Esophagus squamous epithelium (tissue), 5 donors: ENCODE data around the gene PLA2G3. TPM values are rescaled to one million over a fixed set of nuclear protein-coding genes. Genes with fewer than 3 reads are reported as not detected.
A peak's percentile ranks its signal among the peaks of the same experiment; 100 is the strongest.

Source experiments
- DNase-seq: peaks from one replicate; lab custom pipeline; 2025; lab: John Stamatoyannopoulos, UW
- H3K27ac ChIP-seq, 4 donors: fragments of 200-600 bp; sonication (generic); one replicate each; pipeline ENCODE4 v1.5.1; 2016 to 2019; ENCODE audit warnings: mild to moderate bottlenecking in 1 of 4
- H3K27me3 ChIP-seq, 4 donors: fragments of 200-600 bp; sonication (generic); 1 replicate in 3 of 4; 2 replicates in 1 of 4; pipeline versions ENCODE4 v1.5.1 to v1.6.0; 2017 to 2021; ENCODE audit warnings: antibody characterized with exemption in 1 of 4
- H3K36me3 ChIP-seq, 3 donors: fragments of 200-600 bp; sonication (generic); one replicate each; pipeline ENCODE4 v1.5.1; 2016 to 2019
- H3K4me1 ChIP-seq, 3 donors: fragments of 200-600 bp; sonication (generic); one replicate each; pipeline ENCODE4 v1.5.1; 2017 to 2019
- H3K4me3 ChIP-seq, 4 donors: fragments of 200-600 bp; sonication (generic); 1 replicate in 3 of 4; 2 replicates in 1 of 4; pipeline ENCODE4 v1.5.1; 2016 to 2019; ENCODE audit warnings: mild to moderate bottlenecking in 2 of 4, moderate library complexity in 1 of 4
- H3K9me3 ChIP-seq, 3 donors: fragments of 200-600 bp; sonication (generic); one replicate each; pipeline ENCODE4 v1.5.1; 2016 to 2019
- POLR2A ChIP-seq, 4 donors: fragments of 450-650 bp; IDR thresholded peaks; one replicate each; pipeline ENCODE4 v1.6.1; 2017; ENCODE audit warnings: antibody characterized with exemption in 4 of 4, mild to moderate bottlenecking in 4 of 4, moderate library complexity in 3 of 4
- WGBS, 2 donors: methylation state at CpG; one replicate each; pipeline ENCODE4 v1.1.5; 2018; 5-methylcytosine and 5-hydroxymethylcytosine counted together
- intact Hi-C: fragments of 100-400 bp; cut with DNase I; formaldehyde crosslinking; loops from one replicate; pipeline ENCODE4 v1.15.0; 2022
- total RNA-seq, 4 donors: library from RNA; depleted of rRNA; stranded (reverse); fragments of >200 nt; gene quantifications; one replicate each; pipeline ENCODE4 v1.1.0, GENCODE V29; 2016
- TF ChIP-seq, protein P1 (sequence below), 6 experiments: fragments of 450-650 bp in 4 of 6; fragments of 200-600 bp in 2 of 6; sonication (generic) in 2 of 6; IDR thresholded peaks; one replicate each; pipeline ENCODE4 v1.5.1; 2016 to 2019; ENCODE audit warnings: antibody characterized with exemption in 6 of 6, mild to moderate bottlenecking in 4 of 6, moderate library complexity in 4 of 6
- donor health status: DM: yes; HTN: yes; CAD: no.

Gene PLA2G3
- total RNA-seq, 4 donors from 2014 or later, result 5.0 to 27.0 (median 7.8) TPM

DNA sequence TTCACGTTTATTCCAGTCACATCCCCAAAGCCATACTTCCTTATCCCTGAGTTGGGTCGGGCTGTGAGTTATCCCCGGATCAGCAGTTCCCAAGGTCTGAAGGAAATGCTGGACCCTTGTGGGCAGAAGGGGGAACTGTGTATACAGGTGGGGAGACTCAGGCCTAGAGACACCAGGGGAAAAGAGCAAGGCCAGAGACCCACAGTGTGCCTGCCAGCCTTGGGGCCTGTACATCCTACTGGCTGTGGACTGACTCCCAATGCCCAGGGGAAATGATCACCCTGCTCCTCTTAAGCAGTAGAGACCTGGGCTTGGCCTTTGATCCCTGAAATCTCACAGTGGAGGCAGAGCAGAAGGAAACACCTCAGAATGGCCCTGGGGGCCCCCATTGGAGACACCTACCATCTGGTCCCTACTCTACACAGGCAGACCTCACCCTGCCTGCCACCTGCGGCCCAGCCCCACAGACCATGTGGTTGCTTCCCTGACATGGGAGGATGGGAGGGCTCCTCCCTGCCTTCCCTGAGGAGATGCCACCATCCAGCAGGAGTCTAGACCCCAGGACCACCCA lies 34.2 kb downstream of the PLA2G3 start:
- Histone ChIP-seq H3K36me3 (peaks cover 0 to 21% (median 2%) of the 10 kb centered on the region in 3 donors), H3K4me1 (peaks cover 18 to 73% (median 30%) of the 10 kb centered on the region in 3 donors), H3K9me3 (no peaks in the 10 kb centered on the region), H3K27me3 (no peaks in the 10 kb centered on the region), H3K4me3 (peak overlapping the region; percentile 52 to 83 (median 68)), H3K27ac (peak overlapping the region; percentile 87 to 95 (median 91))
- intact Hi-C loops, result no loop called here
- TF ChIP-seq, protein P1, sequence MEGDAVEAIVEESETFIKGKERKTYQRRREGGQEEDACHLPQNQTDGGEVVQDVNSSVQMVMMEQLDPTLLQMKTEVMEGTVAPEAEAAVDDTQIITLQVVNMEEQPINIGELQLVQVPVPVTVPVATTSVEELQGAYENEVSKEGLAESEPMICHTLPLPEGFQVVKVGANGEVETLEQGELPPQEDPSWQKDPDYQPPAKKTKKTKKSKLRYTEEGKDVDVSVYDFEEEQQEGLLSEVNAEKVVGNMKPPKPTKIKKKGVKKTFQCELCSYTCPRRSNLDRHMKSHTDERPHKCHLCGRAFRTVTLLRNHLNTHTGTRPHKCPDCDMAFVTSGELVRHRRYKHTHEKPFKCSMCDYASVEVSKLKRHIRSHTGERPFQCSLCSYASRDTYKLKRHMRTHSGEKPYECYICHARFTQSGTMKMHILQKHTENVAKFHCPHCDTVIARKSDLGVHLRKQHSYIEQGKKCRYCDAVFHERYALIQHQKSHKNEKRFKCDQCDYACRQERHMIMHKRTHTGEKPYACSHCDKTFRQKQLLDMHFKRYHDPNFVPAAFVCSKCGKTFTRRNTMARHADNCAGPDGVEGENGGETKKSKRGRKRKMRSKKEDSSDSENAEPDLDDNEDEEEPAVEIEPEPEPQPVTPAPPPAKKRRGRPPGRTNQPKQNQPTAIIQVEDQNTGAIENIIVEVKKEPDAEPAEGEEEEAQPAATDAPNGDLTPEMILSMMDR (IDR thresholded peaks at IDR 0.05), result no peak
- no peak for TF ChIP-seq POLR2A (IDR thresholded peaks at IDR 0.05)
- no peak for DNase-seq
- 70% methylated on average over 2 of the region's 4 CpGs; no CpG with 5 or more reads in 1 of the 2 donors for WGBS, 2 donors

DNA sequence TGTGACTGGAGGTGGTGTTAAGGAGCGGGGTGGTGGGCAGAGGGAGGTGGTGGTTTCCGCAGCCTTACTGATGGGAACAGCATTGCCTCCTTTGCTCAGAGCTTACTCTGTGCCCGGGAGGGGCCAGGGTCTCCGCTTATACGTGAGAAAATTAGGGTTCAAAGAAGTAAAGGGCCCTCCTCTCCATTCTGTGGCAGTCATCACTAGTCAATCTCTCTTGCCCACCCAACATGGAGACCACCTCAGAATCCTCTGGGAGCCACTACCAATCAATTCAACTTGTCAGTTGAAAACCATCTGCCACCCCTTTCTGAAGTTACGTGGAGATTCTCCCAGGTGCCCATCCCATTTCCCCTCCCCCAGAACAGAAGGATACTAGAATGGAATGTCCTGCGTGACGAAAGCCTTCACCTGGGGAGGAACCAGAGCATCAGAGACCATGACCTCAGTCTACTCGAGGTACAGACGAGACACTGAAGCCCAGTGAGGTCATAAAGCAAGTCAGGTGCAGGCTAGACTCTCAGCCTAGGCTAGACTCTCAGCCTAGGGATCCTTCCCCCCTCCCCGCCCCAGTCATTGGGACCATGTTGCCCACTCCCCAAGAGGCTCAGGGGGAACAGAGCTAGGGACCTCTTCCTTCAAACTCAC lies 34.9 kb downstream of the PLA2G3 start:
- Histone ChIP-seq H3K4me1 (peaks cover 18 to 79% (median 30%) of the 10 kb centered on the region in 3 donors), H3K36me3 (peaks cover 0 to 28% (median 4%) of the 10 kb centered on the region in 3 donors), H3K9me3 (no peaks in the 10 kb centered on the region), H3K27me3 (no peaks in the 10 kb centered on the region), H3K4me3 (peak overlapping the region in 3 of 4 donors; percentile 63 to 83 (median 74)), H3K27ac (peak overlapping the region; percentile 87 to 95 (median 91))
- 73 to 74% methylated on average over 7 of the region's 11 CpGs for WGBS, 2 donors
- no peak for TF ChIP-seq POLR2A (IDR thresholded peaks at IDR 0.05)
- TF ChIP-seq, protein P1 (IDR thresholded peaks at IDR 0.05), result no peak
- intact Hi-C loops, result no loop called here
- no peak for DNase-seq

DNA sequence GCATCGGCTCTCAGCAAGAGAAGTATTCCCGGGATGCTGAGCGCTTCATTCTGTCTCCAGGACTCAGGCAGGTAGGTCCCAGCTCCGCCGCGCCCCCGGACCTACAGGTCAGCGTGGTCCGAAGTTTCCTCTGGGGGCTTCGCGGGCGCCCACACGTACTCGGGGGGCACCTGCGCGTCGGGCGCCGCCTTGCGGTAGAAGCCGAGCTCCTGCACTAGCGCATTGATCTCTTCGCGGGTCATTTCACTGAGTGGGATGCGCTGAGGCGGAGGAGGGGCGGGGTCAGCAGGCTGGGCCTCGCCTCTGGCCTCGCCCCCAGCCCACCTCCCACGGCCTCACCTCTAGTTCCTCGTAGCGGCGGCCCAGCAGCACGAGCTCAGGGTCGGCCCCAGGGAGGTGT lies 35.4 kb downstream of the PLA2G3 start:
- 40 to 57% methylated on average over 3 to 5 of the region's 35 CpGs for WGBS, 2 donors
- intact Hi-C loops, result no loop called here

DNA sequence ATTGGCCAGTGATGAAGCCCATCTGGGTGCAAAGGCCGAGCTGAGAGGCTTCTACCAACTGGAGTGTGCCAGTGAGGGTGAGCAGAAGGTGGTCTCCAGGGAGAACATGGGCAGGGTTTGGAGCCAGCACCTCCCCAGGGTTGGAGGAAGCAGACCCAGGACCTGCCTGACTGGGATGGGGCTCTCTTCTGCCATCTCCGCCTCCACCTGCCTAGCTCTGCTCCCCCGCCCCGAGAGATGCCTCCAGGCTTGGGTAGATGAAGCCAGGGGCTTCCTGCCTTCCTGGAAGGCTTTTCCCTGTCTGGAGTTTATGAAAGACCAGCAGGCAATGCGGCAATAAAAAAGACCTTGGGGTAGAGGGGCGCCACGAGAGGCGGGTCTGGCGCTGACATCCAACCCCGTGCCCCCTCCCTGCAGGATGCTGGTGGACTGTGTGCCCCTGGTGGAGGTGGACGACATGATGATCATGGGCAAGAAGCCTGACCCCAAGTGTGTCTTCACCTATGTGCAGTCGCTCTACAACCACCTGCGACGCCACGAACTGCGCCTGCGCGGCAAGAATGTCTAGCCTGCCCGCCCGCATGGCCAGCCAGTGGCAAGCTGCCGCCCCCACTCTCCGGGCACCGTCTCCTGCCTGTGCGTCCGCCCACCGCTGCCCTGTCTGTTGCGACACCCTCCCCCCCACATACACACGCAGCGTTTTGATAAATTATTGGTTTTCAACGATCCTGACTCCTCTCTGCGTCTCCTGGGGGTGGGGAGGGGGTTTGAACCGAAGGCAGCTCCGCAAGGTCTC lies 36.2 kb downstream of the PLA2G3 start:
- peak overlapping the region in 2 of 4 donors; percentile 74 to 83 for H3K4me3 ChIP-seq
- H3K36me3 ChIP-seq, result peaks cover 8 to 41% (median 13%) of the 10 kb centered on the region in 3 donors
- H3K9me3 ChIP-seq, result no peaks in the 10 kb centered on the region
- H3K27ac ChIP-seq, result peak overlapping the region in 3 of 4 donors; percentile 87 to 95 (median 94)
- TF ChIP-seq POLR2A (IDR thresholded peaks at IDR 0.05), result peak in 1 of 4 donors; percentile 29
- TF ChIP-seq, protein P1 (IDR thresholded peaks at IDR 0.05), result no peak
- no peaks in the 10 kb centered on the region for H3K27me3 ChIP-seq
- WGBS, 2 donors, result 76% methylated on average over 16 to 28 of the region's 33 CpGs
- peaks cover 18 to 92% (median 30%) of the 10 kb centered on the region in 3 donors for H3K4me1 ChIP-seq
- DNase-seq, result no peak
- intact Hi-C loops, result no loop called here

More for the DNA sequence above, 35.4 kb downstream of the PLA2G3 start:
- Histone ChIP-seq H3K4me3 (peak overlapping the region in 2 of 4 donors; percentile 74 to 83), H3K27me3 (no peaks in the 10 kb centered on the region), H3K9me3 (no peaks in the 10 kb centered on the region), H3K36me3 (peaks cover 2 to 33% (median 10%) of the 10 kb centered on the region in 3 donors), H3K4me1 (peaks cover 18 to 84% (median 30%) of the 10 kb centered on the region in 3 donors), H3K27ac (peak overlapping the region; percentile 13 to 95 (median 90))
- no peak for DNase-seq
- no peak for TF ChIP-seq POLR2A (IDR thresholded peaks at IDR 0.05)
- TF ChIP-seq, protein P1 (IDR thresholded peaks at IDR 0.05), result peak in 2 of 6 experiments; percentile 11 to 35
